Adrenal gland (tissue), 5 donors: Measurements from ENCODE around the gene MRPS10.

Experiments used
- CTCF ChIP-seq, 6 experiments: fragments of 450-650 bp in 4 of 6; fragments of 200-600 bp in 2 of 6; sonication (generic) in 1 of 6; IDR thresholded peaks; 1 replicate in 5 of 6; 2 replicates in 1 of 6; pipeline versions ENCODE4 v1.5.1 to v1.8.0; 2016 to 2021; ENCODE audit warnings: antibody characterized with exemption in 6 of 6, mild to moderate bottlenecking in 2 of 6, moderate library complexity in 1 of 6
- POLR2A ChIP-seq, 2 donors: fragments of 450-650 bp; IDR thresholded peaks; one replicate each; pipeline ENCODE4 v1.6.1; 2017; ENCODE audit warnings: antibody characterized with exemption in 2 of 2, mild to moderate bottlenecking in 2 of 2, moderate library complexity in 1 of 2
- donor health status: DM: no; HTN: no; CAD: no.

GRCh38 chr6:42199106-42199981, 18.3 kb downstream of the MRPS10 start:
- no peak for TF ChIP-seq CTCF (IDR thresholded peaks at IDR 0.05)
- no peak for TF ChIP-seq POLR2A (IDR thresholded peaks at IDR 0.05)
